GM12874 (cell line): ENCODE results near the gene ALDH4A1.

Source experiments
- CTCF ChIP-seq: IDR thresholded peaks from 2 replicates; pipeline ENCODE4 v1.5.1; 2011; ENCODE audit warnings: low read depth, mild to moderate bottlenecking, control low read depth, low read length, moderate library complexity; ENCODE audit not compliant: insufficient read depth

Gene ALDH4A1

DNA sequence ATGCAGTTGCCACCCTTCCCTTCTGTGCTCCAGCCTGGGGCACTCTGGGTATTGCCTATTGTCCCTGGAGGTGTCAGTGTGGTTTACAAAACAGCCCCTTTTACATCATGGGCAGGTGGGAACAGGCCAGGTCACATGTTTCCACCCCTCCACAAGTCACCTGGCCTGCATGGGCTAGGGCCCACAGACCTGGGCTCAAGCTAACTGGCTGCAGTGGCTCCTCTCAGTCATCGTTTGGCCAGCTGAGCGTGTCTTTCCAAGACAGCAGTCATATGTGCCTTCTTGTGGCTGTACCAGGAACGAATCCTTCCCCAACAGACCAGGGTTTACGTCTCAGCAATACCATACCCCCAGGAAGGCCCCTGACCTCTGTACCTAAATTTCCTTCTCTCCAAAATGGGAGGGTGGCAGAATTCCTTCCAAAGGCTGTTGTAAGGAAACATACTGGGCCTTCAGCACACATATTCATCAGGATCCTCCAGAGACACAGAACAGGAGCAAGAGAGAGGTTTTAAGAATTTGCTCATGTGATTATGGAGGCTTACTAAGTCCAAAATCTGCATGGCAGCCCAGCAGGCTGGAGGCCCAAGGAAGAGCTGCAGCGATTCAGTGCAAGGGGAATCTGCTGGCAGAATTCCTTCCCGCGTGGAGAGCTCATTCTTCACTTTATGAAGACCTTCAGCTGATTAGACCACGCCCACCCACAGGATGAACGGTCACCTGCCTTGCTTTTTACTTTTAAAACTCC, 32.3 kb downstream of the ALDH4A1 start:
- no peak for TF ChIP-seq CTCF

DNA sequence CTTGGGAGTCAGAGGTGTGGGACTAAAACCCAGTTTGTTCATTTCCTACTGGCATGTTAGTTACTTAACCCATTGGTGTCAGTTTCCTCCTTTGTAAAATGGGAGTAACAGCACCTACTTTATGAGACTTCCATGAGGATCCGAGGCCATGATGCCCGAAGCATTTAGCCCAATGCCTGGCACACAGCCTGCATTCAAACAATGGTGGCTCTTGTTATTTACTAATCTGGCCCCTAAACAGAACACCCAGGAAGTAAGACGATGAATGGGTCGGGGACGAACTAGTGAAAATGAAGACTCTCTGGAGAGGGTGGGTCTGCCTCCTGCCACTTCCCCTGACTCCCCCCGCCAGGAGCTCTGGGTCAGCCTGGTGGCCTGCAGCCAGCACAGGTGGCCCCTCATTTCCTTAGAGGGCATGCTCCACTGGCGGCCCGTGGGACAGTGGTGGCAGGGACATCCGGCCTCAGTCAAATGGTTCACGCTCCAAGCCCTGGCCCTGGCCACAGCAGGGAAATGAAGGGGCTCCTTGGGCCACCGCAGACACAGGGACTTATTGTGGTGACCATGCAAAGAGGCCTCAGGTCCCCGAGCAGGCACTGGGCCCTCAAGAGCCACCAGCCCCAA, 33.4 kb downstream of the ALDH4A1 start:
- TF ChIP-seq CTCF: no peak

DNA sequence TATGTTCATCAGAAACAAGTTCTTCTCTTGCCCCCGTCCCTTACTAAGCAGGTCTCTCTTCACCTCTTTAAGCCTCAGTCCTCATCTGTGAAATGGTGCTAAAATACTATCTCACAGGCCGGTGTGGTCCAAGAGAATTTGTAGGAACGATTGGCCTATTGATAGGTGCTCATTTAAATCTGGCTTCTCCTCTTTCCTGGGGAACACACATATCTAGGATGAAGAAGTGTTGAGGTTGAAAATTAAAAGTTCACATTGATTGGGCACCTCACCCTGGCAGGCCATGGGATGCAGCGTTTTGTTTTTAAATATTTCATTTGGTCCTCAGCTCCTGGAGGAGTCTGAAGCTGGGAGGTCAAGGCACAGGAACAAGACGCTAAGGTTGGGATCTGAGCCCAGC, 34.0 kb downstream of the ALDH4A1 start:
- TF ChIP-seq CTCF: no peak

DNA sequence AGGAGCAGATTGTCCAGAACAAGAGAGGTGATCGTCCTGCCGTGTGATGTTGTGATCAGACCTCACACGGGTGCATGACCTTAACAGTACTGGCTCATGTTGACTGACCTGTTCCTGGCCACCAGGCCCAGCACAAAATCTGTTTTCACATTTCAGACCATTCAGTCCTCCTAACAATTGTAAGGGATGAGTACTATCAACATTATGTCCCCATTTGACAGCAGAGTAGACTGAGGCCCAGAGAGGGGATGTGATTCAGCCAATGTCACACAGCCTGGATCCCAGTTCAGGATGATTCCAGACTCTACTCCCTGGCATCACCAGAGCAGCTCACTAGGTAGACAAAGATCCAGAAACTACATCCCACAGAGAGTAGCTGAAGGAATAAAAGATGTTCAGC, 35.5 kb downstream of the ALDH4A1 start:
- no peak for TF ChIP-seq CTCF

GRCh38 chr1:18866314-18866713, 36.0 kb downstream of the ALDH4A1 start:
- no peak for TF ChIP-seq CTCF

- TF ChIP-seq CTCF: no peak
These were observed 37.2 kb downstream of the ALDH4A1 start for GRCh38 chr1:18865176-18865575.

DNA sequence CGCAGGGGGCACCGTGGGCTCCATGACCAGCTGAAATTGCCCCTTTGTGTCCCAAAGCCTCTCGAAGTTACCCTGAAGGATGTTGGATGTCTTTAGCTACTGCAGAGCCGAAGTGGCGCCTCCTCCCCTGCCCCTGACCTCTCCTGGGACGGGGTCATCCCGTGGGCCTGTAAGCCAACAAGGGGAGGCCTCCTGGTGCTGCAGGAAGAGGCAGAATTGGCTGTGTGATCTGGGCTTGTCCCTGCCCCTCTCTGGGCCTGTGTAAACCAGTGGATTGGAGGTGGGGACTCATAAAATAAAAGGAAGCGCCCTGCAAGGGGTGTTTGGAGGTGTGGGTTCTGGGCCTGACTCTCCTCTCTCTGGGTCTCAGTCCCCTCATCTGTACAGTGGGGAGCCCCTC, 40.8 kb downstream of the ALDH4A1 start:
- TF ChIP-seq CTCF: no peak
